GM23338 (cell line): ENCODE data around the gene ARHGEF28. TPM values are rescaled to one million over a fixed set of nuclear protein-coding genes. Genes with fewer than 3 reads are reported as not detected.

Experiments
- ATAC-seq: fragments of 200-7000 bp; cut with Tn5 transposase; 3 replicates; pipeline ENCODE4 v1.9.1; 2020
- DNase-seq: peaks from one replicate; pipeline ENCODE4 v3.0.0-alpha.2; 2015; ENCODE audit warnings: low spot score
- H2AFZ ChIP-seq: fragments of 200-600 bp; sonication (generic); 2 replicates; pipeline ENCODE4 v1.8.0; 2016; ENCODE audit warnings: antibody characterized with exemption, mild to moderate bottlenecking, moderate library complexity
- H3F3A ChIP-seq: fragments of 200-600 bp; sonication (generic); replicated peaks from 2 replicates; pipeline ENCODE4 v1.8.0; 2017; ENCODE audit warnings: antibody characterized with exemption, mixed run types, low read depth
- H3K27ac ChIP-seq: fragments of 200-600 bp; sonication (generic); 2 replicates; pipeline ENCODE4 v1.6.1; 2016; ENCODE audit warnings: low read depth
- H3K27me3 ChIP-seq: fragments of 200-600 bp; sonication (generic); 2 replicates; pipeline ENCODE4 v1.8.0; 2016; ENCODE audit warnings: mild to moderate bottlenecking, mixed run types, moderate library complexity; ENCODE audit not compliant: insufficient read depth
- H3K36me3 ChIP-seq: fragments of 200-600 bp; sonication (generic); 2 replicates; pipeline ENCODE4 v1.8.0; 2016; ENCODE audit warnings: mild to moderate bottlenecking; ENCODE audit not compliant: insufficient read depth
- H3K4me1 ChIP-seq: fragments of 200-600 bp; sonication (generic); 2 replicates; pipeline ENCODE4 v1.8.0; 2016; ENCODE audit warnings: mild to moderate bottlenecking, moderate library complexity; ENCODE audit not compliant: insufficient read depth
- H3K4me2 ChIP-seq: fragments of 200-600 bp; sonication (generic); 2 replicates; pipeline ENCODE4 v1.7.1; 2017; ENCODE audit warnings: mixed run types
- H3K4me3 ChIP-seq: fragments of 200-600 bp; sonication (generic); 2 replicates; pipeline ENCODE4 v1.6.1; 2016; ENCODE audit warnings: mixed run types
- H3K79me2 ChIP-seq: fragments of 200-600 bp; sonication (generic); replicated peaks from 2 replicates; pipeline ENCODE4 v1.8.0; 2017; ENCODE audit warnings: mild to moderate bottlenecking; ENCODE audit not compliant: insufficient read depth
- H3K9me2 ChIP-seq: fragments of 200-600 bp; sonication (generic); 2 replicates; pipeline ENCODE4 v1.8.0; 2017; ENCODE audit not compliant: insufficient read depth
- H4K20me1 ChIP-seq: fragments of 200-600 bp; sonication (generic); replicated peaks from 2 replicates; pipeline ENCODE4 v1.8.0; 2017; ENCODE audit warnings: mild to moderate bottlenecking; ENCODE audit not compliant: insufficient read depth
- H3K27ac Mint-ChIP-seq: 2 replicates; pipeline ENCODE4 v1.8.0; 2020; ENCODE audit warnings: inconsistent platforms, mild to moderate bottlenecking, moderate library complexity, mixed read lengths
- H3K27me3 Mint-ChIP-seq: 3 replicates; pipeline ENCODE4 v1.8.0; 2022; ENCODE audit warnings: low read depth, mild to moderate bottlenecking, moderate library complexity, mixed read lengths, inconsistent platforms; ENCODE audit not compliant: insufficient read depth, poor library complexity
- H3K36me3 Mint-ChIP-seq: 3 replicates; pipeline ENCODE4 v1.8.0; 2021; ENCODE audit warnings: low read depth, mild to moderate bottlenecking, inconsistent platforms, moderate library complexity, mixed read lengths
- H3K4me1 Mint-ChIP-seq: 3 replicates; pipeline ENCODE4 v1.8.0; 2020; ENCODE audit warnings: mild to moderate bottlenecking, inconsistent platforms, mixed read lengths
- H3K4me3 Mint-ChIP-seq: 3 replicates; pipeline ENCODE4 v1.8.0; 2021; ENCODE audit warnings: moderate library complexity, mild to moderate bottlenecking, inconsistent platforms, mixed read lengths
- H3K9me3 Mint-ChIP-seq: 3 replicates; pipeline ENCODE4 v1.8.0; 2020; ENCODE audit warnings: moderate library complexity, mild to moderate bottlenecking, inconsistent platforms, mixed read lengths
- CTCF ChIP-seq, 2 experiments: fragments of 200-600 bp in 1 of 2; sonication (generic) in 1 of 2; conservative IDR thresholded peaks; 2 replicates each; pipeline versions ENCODE4 v1.5.1 to v1.6.1; 2016 to 2017; ENCODE audit warnings: antibody characterized with exemption in 2 of 2, low read depth in 2 of 2, mild to moderate bottlenecking in 2 of 2, moderate library complexity in 1 of 2
- ETS1 ChIP-seq: IDR thresholded peaks from 2 replicates; pipeline ENCODE4 v1.6.1; 2016; ENCODE audit warnings: antibody characterized with exemption
- EZH2 ChIP-seq: fragments of 200-600 bp; sonication (generic); IDR thresholded peaks from one replicate; pipeline ENCODE4 v1.8.0; 2017; ENCODE audit warnings: antibody characterized with exemption, mild to moderate bottlenecking, low read depth; ENCODE audit not compliant: unreplicated experiment
- JUNB ChIP-seq: IDR thresholded peaks from one replicate; pipeline ENCODE4 v1.6.1; 2016; ENCODE audit warnings: antibody characterized with exemption; ENCODE audit not compliant: unreplicated experiment
- NANOG ChIP-seq: IDR thresholded peaks from 2 replicates; pipeline ENCODE4 v1.6.1; 2016; ENCODE audit warnings: antibody characterized with exemption, borderline replicate concordance
- POLR2AphosphoS5 ChIP-seq: IDR thresholded peaks from 2 replicates; pipeline ENCODE4 v1.6.1; 2016; ENCODE audit warnings: antibody characterized with exemption, low read depth
- REST ChIP-seq: IDR thresholded peaks from one replicate; pipeline ENCODE4 v1.6.1; 2018; ENCODE audit warnings: antibody characterized with exemption; ENCODE audit not compliant: unreplicated experiment
- polyA plus RNA-seq: library from polyadenylated mRNA; unstranded; fragments of >200 nt; fragmentation: Nextera tagmentation; extraction: Ambion mirVana; gene quantifications from 2 replicates; pipeline ENCODE4 v1.2.1, GENCODE V29; 2016
- total RNA-seq: library from RNA; depleted of rRNA; stranded (reverse); fragments of >200 nt; shearing (Covaris generic); gene quantifications from 2 replicates; pipeline ENCODE4 v1.2.3, GENCODE V29; 2014
- TF ChIP-seq, protein P1 (sequence below): fragments of 250-450 bp; sonication (Bioruptor Pico); IDR thresholded peaks from 2 replicates; pipeline ENCODE4 v1.5.0; 2020; ENCODE audit warnings: mild to moderate bottlenecking, moderate library complexity

Gene ARHGEF28
- total and polyA plus RNA-seq, 2 experiments from 2014 or later = 0.39 to 1.0 TPM

DNA sequence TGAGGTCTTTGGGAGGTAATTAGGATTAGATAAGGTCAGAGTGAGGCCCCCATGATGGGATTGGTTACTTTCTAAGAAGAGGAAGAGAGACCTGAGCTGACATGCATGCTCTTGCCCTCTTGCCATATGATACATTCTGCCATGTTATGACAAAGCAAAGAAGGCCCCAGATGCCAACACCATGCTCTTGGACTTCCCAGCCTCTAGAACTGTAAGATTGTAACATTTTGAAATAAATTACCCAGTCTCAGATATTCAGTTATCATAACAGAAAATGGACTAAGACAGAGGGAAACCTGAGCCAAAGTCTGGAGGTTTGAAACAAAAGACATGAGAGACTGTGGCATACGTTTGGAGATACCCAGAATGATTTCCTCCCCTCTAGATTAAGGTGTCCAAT, 318.6 kb downstream of the ARHGEF28 start:
- Histone ChIP-seq H3F3A (no peaks in the 10 kb centered on the region), H3K9me2 (0 out of 2 replicates have a peak, but pooled peaks cover 3% of the 10 kb centered on the region), H3K27ac (no peak overlapping the region), H4K20me1 (no peaks in the 10 kb centered on the region), H3K36me3 (no peaks in the 10 kb centered on the region), H3K4me2 (no peak overlapping the region), H3K4me1 (no peaks in the 10 kb centered on the region), H3K79me2 (no peaks in the 10 kb centered on the region), H3K27me3 (no peaks in the 10 kb centered on the region), H3K4me3 (no peak overlapping the region), H2AFZ (no peak overlapping the region)
- no peak for TF ChIP-seq JUNB
- TF ChIP-seq CTCF (conservative IDR thresholded peaks at IDR 0.05; ENCODE audit: low read depth in 2 of 2) = no peak
- no peak for TF ChIP-seq ETS1
- TF ChIP-seq EZH2 = no peak
- no peak for TF ChIP-seq REST
- TF ChIP-seq POLR2AphosphoS5 = no peak
- TF ChIP-seq, protein P1, sequence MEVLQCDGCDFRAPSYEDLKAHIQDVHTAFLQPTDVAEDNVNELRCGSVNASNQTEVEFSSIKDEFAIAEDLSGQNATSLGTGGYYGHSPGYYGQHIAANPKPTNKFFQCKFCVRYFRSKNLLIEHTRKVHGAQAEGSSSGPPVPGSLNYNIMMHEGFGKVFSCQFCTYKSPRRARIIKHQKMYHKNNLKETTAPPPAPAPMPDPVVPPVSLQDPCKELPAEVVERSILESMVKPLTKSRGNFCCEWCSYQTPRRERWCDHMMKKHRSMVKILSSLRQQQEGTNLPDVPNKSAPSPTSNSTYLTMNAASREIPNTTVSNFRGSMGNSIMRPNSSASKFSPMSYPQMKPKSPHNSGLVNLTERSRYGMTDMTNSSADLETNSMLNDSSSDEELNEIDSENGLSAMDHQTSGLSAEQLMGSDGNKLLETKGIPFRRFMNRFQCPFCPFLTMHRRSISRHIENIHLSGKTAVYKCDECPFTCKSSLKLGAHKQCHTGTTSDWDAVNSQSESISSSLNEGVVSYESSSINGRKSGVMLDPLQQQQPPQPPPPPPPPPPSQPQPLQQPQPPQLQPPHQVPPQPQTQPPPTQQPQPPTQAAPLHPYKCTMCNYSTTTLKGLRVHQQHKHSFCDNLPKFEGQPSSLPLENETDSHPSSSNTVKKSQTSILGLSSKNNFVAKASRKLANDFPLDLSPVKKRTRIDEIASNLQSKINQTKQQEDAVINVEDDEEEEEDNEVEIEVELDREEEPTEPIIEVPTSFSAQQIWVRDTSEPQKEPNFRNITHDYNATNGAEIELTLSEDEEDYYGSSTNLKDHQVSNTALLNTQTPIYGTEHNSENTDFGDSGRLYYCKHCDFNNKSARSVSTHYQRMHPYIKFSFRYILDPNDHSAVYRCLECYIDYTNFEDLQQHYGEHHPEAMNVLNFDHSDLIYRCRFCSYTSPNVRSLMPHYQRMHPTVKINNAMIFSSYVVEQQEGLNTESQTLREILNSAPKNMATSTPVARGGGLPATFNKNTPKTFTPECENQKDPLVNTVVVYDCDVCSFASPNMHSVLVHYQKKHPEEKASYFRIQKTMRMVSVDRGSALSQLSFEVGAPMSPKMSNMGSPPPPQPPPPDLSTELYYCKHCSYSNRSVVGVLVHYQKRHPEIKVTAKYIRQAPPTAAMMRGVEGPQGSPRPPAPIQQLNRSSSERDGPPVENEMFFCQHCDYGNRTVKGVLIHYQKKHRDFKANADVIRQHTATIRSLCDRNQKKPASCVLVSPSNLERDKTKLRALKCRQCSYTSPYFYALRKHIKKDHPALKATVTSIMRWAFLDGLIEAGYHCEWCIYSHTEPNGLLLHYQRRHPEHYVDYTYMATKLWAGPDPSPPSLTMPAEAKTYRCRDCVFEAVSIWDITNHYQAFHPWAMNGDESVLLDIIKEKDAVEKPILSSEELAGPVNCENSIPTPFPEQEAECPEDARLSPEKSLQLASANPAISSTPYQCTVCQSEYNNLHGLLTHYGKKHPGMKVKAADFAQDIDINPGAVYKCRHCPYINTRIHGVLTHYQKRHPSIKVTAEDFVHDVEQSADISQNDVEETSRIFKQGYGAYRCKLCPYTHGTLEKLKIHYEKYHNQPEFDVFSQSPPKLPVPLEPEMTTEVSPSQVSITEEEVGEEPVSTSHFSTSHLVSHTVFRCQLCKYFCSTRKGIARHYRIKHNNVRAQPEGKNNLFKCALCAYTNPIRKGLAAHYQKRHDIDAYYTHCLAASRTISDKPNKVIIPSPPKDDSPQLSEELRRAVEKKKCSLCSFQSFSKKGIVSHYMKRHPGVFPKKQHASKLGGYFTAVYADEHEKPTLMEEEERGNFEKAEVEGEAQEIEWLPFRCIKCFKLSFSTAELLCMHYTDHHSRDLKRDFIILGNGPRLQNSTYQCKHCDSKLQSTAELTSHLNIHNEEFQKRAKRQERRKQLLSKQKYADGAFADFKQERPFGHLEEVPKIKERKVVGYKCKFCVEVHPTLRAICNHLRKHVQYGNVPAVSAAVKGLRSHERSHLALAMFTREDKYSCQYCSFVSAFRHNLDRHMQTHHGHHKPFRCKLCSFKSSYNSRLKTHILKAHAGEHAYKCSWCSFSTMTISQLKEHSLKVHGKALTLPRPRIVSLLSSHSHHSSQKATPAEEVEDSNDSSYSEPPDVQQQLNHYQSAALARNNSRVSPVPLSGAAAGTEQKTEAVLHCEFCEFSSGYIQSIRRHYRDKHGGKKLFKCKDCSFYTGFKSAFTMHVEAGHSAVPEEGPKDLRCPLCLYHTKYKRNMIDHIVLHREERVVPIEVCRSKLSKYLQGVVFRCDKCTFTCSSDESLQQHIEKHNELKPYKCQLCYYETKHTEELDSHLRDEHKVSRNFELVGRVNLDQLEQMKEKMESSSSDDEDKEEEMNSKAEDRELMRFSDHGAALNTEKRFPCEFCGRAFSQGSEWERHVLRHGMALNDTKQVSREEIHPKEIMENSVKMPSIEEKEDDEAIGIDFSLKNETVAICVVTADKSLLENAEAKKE (CRISPR knock-in tag) = no peak
- no peak for TF ChIP-seq NANOG
- Mint-ChIP-seq H3K36me3 (no peaks in the 10 kb centered on the region), H3K4me1 (no peaks in the 10 kb centered on the region; the same call in 2 of the 3 replicates), H3K4me3 (no peak overlapping the region), H3K27ac (no peak overlapping the region), H3K27me3 (peaks cover 3% of the 10 kb centered on the region), H3K9me3 (no peaks in the 10 kb centered on the region; the same call in 2 of the 3 replicates)
- ATAC-seq (no peak), DNase-seq (no peak)
